Measurements from ENCODE around the gene SHKBP1.

Gene SHKBP1

GRCh38 chr19:40638327-40638726, 61.7 kb downstream of the SHKBP1 start:
- H3K4me3 ChIP-seq: no peak overlapping the region
- TF ChIP-seq CTCF (IDR thresholded peaks at IDR 0.05): no peak
- no peak overlapping the region for H3K27ac ChIP-seq
- no peak for DNase-seq (ENCODE audit: low spot score)

- H3K4me3 ChIP-seq: no peak overlapping the region
- TF ChIP-seq CTCF (IDR thresholded peaks at IDR 0.05): no peak
- DNase-seq (ENCODE audit: low spot score): no peak
- peak overlapping the region; percentile 82 to 91 for H3K27ac ChIP-seq
Observed at GRCh38 chr19:40639638-40639982, 62.9 kb downstream of the SHKBP1 start.

- Histone ChIP-seq H3K4me3 (peak overlapping the region; percentile 45), H3K27ac (peak overlapping the region; percentile 82 to 91)
- TF ChIP-seq CTCF (IDR thresholded peaks at IDR 0.05): no peak
- no peak for DNase-seq (ENCODE audit: low spot score)
Observed at GRCh38 chr19:40640744-40641143, 64.1 kb downstream of the SHKBP1 start.
